Pancreas (tissue), 10 donors: ENCODE measurements around the gene SH3TC1. TPM values are rescaled to one million over a fixed set of nuclear protein-coding genes. Genes with fewer than 3 reads are reported as not detected.
A peak's percentile ranks its signal among the peaks of the same experiment; 100 is the strongest.

ENCODE experiments used
- ATAC-seq, 4 donors: fragments of 200-7000 bp; cut with Tn5 transposase; one replicate each; pipeline versions ENCODE4 v1.8.0 to v1.9.1; 2020; ENCODE audit warnings: mild to moderate bottlenecking in 4 of 4, moderate library complexity in 4 of 4
- DNase-seq, 6 donors: peaks; one replicate each; pipeline ENCODE4 v3.0.0-alpha.2; 2020
- FAIRE-seq: peaks from 2 replicates; lab custom pipeline; 2012; peaks lifted over from hg19 to GRCh38; lab: Jason Lieb, UNC
- H3K27ac ChIP-seq, 4 donors: fragments of 200-600 bp; sonication (generic); 1 replicate in 3 of 4; 2 replicates in 1 of 4; pipeline versions ENCODE4 v1.5.0 to v1.8.0; 2020
- H3K27me3 ChIP-seq, 4 donors: fragments of 200-600 bp; one replicate each; pipeline ENCODE4 v1.8.0; 2021
- H3K36me3 ChIP-seq, 3 donors: fragments of 200-600 bp; sonication (generic) in 1 of 3; one replicate each; pipeline versions ENCODE4 v1.5.0 to v1.8.0; 2020 to 2021
- H3K4me1 ChIP-seq, 3 donors: fragments of 200-600 bp; one replicate each; pipeline ENCODE4 v1.8.0; 2021
- H3K4me3 ChIP-seq, 4 donors: fragments of 200-600 bp; sonication (generic) in 2 of 4; one replicate each; pipeline versions ENCODE4 v1.5.0 to v1.8.0; 2020 to 2021
- H3K9me3 ChIP-seq, 4 donors: fragments of 200-600 bp; one replicate each; pipeline ENCODE4 v1.8.0; 2021
- WGBS, 2 donors: extraction: QIAGEN DNeasy Blood & Tissue Kit; methylation state at CpG; one replicate each; pipeline ENCODE4 v1.1.7; 2013; 5-methylcytosine and 5-hydroxymethylcytosine counted together
- intact Hi-C, 3 donors: fragments of 100-400 bp; cut with DNase I; formaldehyde crosslinking; loops; one replicate each; pipeline versions ENCODE4 v1.11.1 to v1.14.2; 2022
- polyA plus RNA-seq, 2 donors: library from polyadenylated mRNA; stranded (reverse); fragments of 200-250 nt; gene quantifications; one replicate each; pipeline ENCODE4 v1.2.3, GENCODE V29; 2013
- total RNA-seq, 6 donors: library from RNA; stranded (reverse); fragmentation: NEBNext Ultra II Directional in 4 of 6; extraction: Animal tissue kit (Norgen Biotek cat#: 25700) in 4 of 6; gene quantifications; one replicate each; pipeline versions ENCODE4 v1.2.1 to v1.2.4, GENCODE V29; 2021 to 2023
- TF ChIP-seq, protein P1 (sequence below), 4 donors: fragments of 200-600 bp; sonication (generic) in 3 of 4; IDR thresholded peaks; one replicate each; pipeline versions ENCODE4 v1.5.0 to v1.8.0; 2021; ENCODE audit warnings: antibody characterized with exemption in 4 of 4
- donor health status: healthy with polysubstance abuse.
- donor health status: DM: no; HTN: no; CAD: no; lungs with moderate emphysema.
- donor health status: DM: no; HTN: no; CAD: no.
- donor health status: control.
- donor health status: control.
- donor health status: Bipolar disorder and iron deficiency.
- donor health status: DM: yes; HTN: yes; CAD: no.
- donor health status: DM: no; HTN: no; CAD: no.
- donor health status: DM: no; HTN: no; CAD: no.
- donor health status: DM: yes; HTN: yes; CAD: no.

Gene SH3TC1
- total and polyA plus RNA-seq, 8 donors: 12.5 to 28.0 (median 19.6) TPM

DNA sequence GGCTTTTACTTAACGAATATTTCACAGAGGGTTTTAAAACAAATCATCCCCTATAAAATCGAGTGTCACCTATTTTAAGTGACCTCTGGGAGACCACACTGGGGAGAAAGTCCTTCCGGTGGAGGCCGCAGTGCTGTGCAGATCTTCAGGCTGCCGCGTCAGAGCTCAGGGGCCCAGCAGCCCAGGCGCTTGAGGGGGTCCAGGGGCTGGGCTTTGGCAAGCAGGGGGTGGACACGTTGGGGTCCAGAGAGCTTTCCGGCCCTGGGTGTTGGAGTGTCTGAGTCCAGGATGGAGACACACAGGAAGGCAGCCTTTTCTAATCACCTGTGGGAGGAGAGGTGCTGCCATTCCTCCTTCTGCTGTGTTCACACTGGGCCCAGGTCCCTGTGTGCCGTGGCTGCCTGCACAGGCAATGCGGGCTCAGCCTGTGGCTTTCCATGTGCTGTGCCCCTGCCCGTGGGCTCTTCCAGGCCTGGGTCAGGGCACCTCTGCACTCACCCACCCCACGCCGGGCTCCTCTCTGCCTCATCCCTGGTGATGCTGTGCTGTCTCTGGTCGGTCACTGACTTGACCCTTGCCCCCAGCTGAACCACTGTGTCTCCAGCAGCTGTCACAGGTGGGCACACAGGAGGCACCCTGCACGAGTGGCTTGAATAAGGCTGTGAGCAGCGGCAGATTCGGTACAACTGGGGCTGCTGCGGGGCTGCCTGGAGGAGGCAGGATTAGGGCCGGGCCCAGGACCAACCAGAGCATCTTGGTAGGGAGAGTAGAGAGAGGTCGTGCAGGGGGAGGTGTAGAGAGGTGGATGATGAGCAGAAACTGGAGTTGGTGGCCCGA is 80.4 kb downstream of the SH3TC1 start:
- TF ChIP-seq, protein P1, sequence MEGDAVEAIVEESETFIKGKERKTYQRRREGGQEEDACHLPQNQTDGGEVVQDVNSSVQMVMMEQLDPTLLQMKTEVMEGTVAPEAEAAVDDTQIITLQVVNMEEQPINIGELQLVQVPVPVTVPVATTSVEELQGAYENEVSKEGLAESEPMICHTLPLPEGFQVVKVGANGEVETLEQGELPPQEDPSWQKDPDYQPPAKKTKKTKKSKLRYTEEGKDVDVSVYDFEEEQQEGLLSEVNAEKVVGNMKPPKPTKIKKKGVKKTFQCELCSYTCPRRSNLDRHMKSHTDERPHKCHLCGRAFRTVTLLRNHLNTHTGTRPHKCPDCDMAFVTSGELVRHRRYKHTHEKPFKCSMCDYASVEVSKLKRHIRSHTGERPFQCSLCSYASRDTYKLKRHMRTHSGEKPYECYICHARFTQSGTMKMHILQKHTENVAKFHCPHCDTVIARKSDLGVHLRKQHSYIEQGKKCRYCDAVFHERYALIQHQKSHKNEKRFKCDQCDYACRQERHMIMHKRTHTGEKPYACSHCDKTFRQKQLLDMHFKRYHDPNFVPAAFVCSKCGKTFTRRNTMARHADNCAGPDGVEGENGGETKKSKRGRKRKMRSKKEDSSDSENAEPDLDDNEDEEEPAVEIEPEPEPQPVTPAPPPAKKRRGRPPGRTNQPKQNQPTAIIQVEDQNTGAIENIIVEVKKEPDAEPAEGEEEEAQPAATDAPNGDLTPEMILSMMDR (IDR thresholded peaks at IDR 0.05): no peak
- no peaks in the 10 kb centered on the region for H3K36me3 ChIP-seq
- no peak for FAIRE-seq

GRCh38 chr4:8280158-8280875 is 81.2 kb downstream of the SH3TC1 start:
- H3K27ac ChIP-seq: no peak overlapping the region

More for the DNA sequence above, 80.4 kb downstream of the SH3TC1 start:
- no peak overlapping the region for H3K27ac ChIP-seq
- no peak for ATAC-seq
- H3K4me1 ChIP-seq: no peaks in the 10 kb centered on the region
- H3K9me3 ChIP-seq: no peaks in the 10 kb centered on the region
- intact Hi-C loops: no loop called here
- no peaks in the 10 kb centered on the region for H3K27me3 ChIP-seq
- DNase-seq: peak in 1 of 6 donors; percentile 44
- WGBS, 2 donors: 74 to 77% methylated on average over 20 to 22 of the region's 22 CpGs
- no peak overlapping the region for H3K4me3 ChIP-seq

DNA sequence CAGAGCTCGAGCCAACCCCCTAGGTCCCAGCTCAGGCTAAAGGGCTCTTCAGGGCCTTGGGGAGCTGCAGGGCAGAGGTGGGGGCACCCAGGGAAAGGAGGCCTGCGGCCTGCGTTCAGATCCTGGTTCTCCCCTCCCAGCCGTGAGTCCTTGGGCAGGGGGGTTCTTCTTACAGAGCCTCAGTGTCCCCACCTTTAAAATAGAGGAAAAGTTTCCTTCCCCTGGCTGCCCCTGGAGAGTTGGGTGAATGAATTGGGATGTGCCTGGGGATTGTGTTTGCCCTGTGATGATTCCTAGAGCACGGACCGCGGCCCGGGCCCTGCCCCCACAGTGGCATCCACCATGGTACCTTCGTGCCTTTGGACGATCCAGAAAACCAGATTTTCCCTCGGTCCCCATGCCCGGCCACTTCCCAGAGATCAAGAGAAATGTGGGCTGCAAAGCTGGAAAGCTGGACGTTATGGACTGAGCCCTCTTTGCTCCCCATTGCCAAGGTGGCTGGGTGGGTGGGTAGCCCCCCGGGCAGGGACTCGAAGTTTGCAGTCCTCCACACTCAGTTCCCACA is 81.9 kb downstream of the SH3TC1 start:
- FAIRE-seq (no peak), ATAC-seq (no peak), DNase-seq (peak in 1 of 6 donors; percentile 15)
- WGBS, 2 donors: 75 to 78% methylated on average over 15 of the region's 15 CpGs
- Histone ChIP-seq H3K36me3 (no peaks in the 10 kb centered on the region), H3K27me3 (no peaks in the 10 kb centered on the region), H3K4me1 (no peaks in the 10 kb centered on the region), H3K4me3 (no peak overlapping the region), H3K9me3 (no peaks in the 10 kb centered on the region), H3K27ac (no peak overlapping the region)
- intact Hi-C loops: no loop called here
- TF ChIP-seq, protein P1 (IDR thresholded peaks at IDR 0.05): no peak

More at GRCh38 chr4:8280158-8280875, 81.2 kb downstream of the SH3TC1 start:
- FAIRE-seq (no peak), DNase-seq (peak in 1 of 6 donors; percentile 56), ATAC-seq (no peak)
- H3K4me3 ChIP-seq: no peak overlapping the region
- intact Hi-C loops: no loop called here
- H3K9me3 ChIP-seq: no peaks in the 10 kb centered on the region
- WGBS, 2 donors: 83 to 89% methylated on average over 25 of the region's 25 CpGs
- TF ChIP-seq, protein P1 (IDR thresholded peaks at IDR 0.05): no peak
- H3K36me3 ChIP-seq: no peaks in the 10 kb centered on the region
- no peaks in the 10 kb centered on the region for H3K27me3 ChIP-seq
- no peaks in the 10 kb centered on the region for H3K4me1 ChIP-seq

DNA sequence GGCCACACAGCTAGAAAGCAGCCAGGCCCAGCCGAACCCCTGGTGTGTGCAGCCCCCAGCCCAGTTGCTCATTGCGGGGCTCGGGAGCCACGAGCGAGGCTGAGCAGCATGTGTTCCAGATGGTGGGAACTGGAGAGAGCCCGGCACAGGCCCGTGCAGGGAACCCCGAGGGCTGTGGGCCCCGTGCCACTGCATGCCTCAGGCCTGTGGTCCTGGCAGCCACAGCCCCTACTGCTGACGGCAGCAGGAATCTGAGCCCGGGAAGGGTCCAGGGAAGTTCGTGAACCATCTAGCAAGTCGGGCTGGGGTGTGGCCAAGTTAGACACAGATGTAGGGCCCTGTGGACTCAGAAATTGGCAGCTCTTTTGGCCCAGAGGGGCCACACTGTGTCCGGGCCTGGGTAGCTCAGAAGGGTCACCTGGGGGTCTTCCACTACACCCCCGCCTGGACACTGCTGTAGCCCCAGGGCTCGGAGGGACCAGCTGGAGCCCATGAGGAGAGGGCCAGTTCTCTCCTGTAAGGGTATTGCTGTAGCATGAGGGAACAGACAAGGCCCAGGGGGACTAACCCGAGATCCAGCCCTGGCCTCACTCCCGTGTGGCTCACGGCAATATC is 82.5 kb downstream of the SH3TC1 start:
- peak in 2 of 6 donors; percentile 39 to 53 for DNase-seq
- FAIRE-seq: no peak
- peak in 2 of 4 donors; percentile 34 to 57 for ATAC-seq
- Histone ChIP-seq H3K4me3 (no peak overlapping the region), H3K27ac (no peak overlapping the region), H3K36me3 (no peaks in the 10 kb centered on the region), H3K9me3 (no peaks in the 10 kb centered on the region), H3K4me1 (no peaks in the 10 kb centered on the region), H3K27me3 (no peaks in the 10 kb centered on the region)
- TF ChIP-seq, protein P1 (IDR thresholded peaks at IDR 0.05): no peak
- intact Hi-C loops: no loop called here
- 68 to 78% methylated on average over 19 of the region's 19 CpGs for WGBS, 2 donors
